Activated naive CD4-positive, alpha-beta T cell treated with anti-CD3 and anti-CD28 coated beads, Interleukin-2, amount 50 U/mL, for 24 hours (primary cell): ENCODE data around the gene NDUFB3.
"Not testable (repeated sequence)": the region's sequence is repeated elsewhere in the genome, so short reads cannot be mapped to it uniquely, and the experiment has no call there.

Source experiments
- H3K27ac Mint-ChIP-seq: one replicate; pipeline ENCODE4 v1.8.0; 2021; ENCODE audit warnings: mild to moderate bottlenecking, mixed read lengths
- H3K27me3 Mint-ChIP-seq: one replicate; pipeline ENCODE4 v1.8.0; 2021; ENCODE audit warnings: mixed read lengths
- H3K36me3 Mint-ChIP-seq: one replicate; pipeline ENCODE4 v1.8.0; 2021; ENCODE audit warnings: mixed read lengths
- H3K4me1 Mint-ChIP-seq: one replicate; pipeline ENCODE4 v1.8.0; 2021; ENCODE audit warnings: mixed read lengths
- H3K4me3 Mint-ChIP-seq: one replicate; pipeline ENCODE4 v1.8.0; 2021; ENCODE audit warnings: mild to moderate bottlenecking, mixed read lengths
- H3K9me3 Mint-ChIP-seq: one replicate; pipeline ENCODE4 v1.8.0; 2021; ENCODE audit warnings: mixed read lengths

Gene NDUFB3

DNA sequence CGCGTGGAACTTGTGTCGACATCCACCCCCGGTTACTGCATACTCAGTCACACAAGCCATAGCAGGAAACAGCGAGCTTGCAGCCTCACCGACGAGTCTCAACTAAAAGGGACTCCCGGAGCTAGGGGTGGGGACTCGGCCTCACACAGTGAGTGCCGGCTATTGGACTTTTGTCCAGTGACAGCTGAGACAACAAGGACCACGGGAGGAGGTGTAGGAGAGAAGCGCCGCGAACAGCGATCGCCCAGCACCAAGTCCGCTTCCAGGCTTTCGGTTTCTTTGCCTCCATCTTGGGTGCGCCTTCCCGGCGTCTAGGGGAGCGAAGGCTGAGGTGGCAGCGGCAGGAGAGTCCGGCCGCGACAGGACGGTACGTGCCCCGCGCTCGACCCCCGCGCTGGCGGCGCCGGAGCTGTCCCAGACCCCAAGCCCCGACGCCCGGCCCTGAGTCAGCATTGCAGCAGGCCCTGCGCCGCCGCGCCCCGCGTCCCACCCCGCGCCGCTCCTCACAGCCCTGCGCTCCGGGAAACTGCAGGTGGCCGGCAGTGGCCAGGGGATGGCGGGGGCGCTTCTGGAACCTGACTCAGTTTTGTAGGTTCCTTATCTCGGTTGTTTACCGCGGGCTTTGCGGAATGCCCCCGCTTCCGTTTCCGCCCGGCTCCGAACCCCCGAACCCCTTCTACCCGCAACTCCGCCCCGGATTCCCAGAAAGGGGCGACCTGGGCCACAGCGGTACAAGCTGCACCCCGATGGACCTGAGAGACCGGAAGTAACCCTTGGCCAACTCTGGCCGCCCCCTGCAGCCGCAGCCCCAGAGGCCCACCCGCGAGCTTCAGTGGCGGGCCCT lies 44.5 kb downstream of the NDUFB3 start, which contains the start of gene CFLAR:
TSS of gene CFLAR (plus strand) at position 50 of the 844 bp plus-strand sequence. CDS start 13,702 bp downstream, outside the sequence.
- no peaks in the 10 kb centered on the region for H3K27me3 Mint-ChIP-seq
- peak within 1 kb of the TSS; percentile 96 for H3K4me3 Mint-ChIP-seq
- peaks cover 10% of the 10 kb centered on the region for H3K36me3 Mint-ChIP-seq
- H3K27ac Mint-ChIP-seq, result peak within 1 kb of the TSS; percentile 100
- peaks cover 27% of the 10 kb centered on the region for H3K4me1 Mint-ChIP-seq
- H3K9me3 Mint-ChIP-seq, result no peaks in the 10 kb centered on the region

DNA sequence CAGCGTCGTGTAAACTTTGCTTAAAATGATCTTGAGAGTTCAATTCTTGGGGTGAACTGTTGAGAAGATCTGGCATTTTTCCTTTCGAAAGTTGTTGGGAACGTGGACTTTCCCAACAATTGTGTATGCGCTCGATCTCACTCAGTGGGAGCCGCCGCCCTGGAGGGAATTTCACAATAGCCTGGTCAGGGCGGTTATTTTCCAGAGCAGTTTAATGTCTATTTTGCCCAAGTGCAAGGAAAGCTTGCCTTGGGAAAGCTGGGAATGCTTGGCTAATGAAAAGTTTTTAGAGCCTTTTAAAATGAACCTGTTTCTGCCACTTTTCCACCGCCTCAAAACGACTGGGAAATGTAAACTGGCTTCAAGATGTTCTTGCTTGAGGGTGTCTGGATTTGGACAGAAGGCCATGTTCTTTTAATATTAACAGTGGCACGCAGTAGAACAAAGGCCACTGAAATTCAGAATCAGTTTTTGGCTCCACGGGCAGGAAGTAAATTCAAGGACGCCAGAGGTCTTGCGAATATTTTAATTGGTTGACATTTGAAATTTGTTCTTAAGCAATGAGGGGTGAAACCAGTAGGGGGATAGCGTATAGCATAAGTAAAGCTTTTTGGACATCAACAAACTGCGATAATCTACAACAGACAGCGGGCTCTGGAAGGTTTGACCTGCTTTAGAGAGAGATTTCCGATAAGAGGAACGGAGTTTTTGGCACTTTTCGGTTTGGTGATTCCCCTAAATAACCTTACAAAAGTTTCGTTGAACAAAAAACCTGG lies 45.3 kb downstream of the NDUFB3 start:
- peak overlapping the region; percentile 96 for H3K4me3 Mint-ChIP-seq
- H3K36me3 Mint-ChIP-seq, result peaks cover 14% of the 10 kb centered on the region
- no peaks in the 10 kb centered on the region for H3K27me3 Mint-ChIP-seq
- H3K27ac Mint-ChIP-seq, result peak overlapping the region; percentile 100
- H3K4me1 Mint-ChIP-seq, result peaks cover 34% of the 10 kb centered on the region
- H3K9me3 Mint-ChIP-seq, result no peaks in the 10 kb centered on the region

DNA sequence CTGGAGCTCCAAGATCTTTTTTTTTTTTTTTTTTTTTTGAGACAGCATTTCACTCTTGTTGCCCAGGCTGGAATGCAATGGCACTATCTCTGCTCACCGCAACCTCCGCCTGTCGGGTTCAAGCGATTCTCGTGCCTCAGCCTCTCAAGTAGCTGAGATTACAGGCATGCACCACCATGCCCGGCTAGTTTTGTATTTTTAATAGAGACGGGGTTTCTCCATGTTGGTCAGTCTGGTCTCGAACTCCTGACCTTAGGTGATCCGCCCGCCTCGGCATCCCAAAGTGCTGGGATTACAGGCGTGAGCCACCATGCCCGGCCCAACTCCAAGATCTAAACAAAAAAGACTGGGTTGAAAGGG lies 45.9 kb downstream of the NDUFB3 start:
- Mint-ChIP-seq H3K27ac (peak overlapping the region; percentile 100), H3K36me3 (peaks cover 19% of the 10 kb centered on the region), H3K4me1 (peaks cover 40% of the 10 kb centered on the region), H3K4me3 (peak overlapping the region; percentile 96)
- H3K9me3 Mint-ChIP-seq, H3K27me3 Mint-ChIP-seq: not testable (repeated sequence)

DNA sequence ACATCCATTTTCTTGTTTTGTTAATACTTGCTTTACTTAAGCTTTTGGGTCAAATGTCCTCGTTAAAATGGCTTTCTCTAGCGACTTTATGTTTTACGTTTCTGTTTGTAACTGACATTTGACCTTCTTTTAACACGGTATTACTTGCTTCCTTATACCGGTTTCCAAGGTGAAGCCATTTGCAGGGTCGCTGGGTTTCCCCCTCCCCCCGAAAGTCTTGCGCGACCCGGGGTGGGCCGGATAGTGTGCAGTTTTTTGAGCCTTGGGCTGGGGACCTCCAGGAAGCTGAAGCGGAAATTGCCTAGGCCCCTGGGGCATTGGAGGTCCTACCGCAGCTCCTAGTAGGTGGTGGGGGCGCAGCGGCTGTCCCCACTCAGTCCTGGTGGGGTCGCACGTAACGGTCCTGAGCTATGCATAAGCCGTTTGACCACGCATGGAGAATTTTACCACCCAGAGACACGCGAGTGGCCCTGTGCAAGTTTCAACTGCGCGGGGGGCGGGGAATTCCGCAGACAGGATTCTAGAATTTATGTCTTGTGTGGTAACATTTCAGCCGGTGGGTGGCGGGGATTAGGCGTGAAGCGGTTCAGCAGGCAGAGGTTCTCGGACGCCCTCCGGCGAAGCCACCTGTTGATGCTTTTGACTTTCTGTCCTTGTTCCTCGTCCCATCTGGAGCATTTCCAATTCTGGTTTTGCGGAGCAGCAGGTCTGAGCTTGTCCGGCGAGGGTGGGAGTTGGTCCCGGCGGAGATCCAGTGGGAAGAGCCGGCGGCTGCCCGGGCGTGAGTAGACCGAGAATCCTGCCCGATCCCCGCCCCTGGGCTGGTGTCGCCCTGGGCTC lies 46.5 kb downstream of the NDUFB3 start:
- Mint-ChIP-seq H3K27ac (peak overlapping the region; percentile 100), H3K4me3 (peak overlapping the region; percentile 96), H3K36me3 (peaks cover 21% of the 10 kb centered on the region), H3K27me3 (no peaks in the 10 kb centered on the region), H3K4me1 (peaks cover 45% of the 10 kb centered on the region), H3K9me3 (no peaks in the 10 kb centered on the region)

DNA sequence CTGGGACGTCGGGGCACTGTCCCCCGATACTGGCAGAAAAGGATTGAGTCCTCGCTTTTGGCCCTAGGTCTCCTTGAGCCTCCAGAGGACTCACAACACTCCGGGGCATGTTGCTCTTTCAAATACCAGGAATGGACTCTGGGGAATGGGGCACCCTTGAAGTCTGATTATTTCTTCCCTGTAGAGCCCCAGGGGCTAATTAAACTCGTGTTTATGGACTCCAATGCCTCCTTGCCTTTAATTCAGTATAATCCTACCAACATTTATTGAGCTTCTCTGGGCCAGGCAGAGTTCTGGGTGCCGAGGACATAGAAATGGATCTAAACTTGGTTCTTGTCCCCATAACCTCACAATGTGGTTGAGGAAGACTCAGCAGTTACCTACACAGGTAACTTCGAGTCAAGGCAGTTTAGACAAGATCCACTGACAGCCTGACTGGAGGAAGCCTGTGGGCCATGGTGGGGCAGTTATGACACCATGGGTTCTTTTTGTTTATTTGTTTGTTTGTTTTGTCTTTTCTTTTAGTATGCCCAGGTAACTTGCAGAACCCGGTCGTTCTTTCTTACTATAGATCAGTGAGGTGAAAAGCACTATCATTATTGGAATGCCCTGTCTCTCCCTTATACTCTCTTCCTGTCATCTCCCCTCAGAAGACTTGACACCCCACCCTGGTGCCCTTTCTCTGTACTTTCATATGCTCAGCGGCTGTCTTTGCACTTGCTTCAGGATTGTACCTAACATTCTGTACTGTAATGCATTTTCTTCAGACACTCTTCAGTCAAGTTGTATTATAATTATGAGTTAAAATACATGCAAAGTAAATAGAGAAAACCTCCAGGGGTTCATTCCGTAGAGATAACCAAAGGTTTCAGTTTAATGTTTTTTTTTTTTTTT lies 47.4 kb downstream of the NDUFB3 start:
- Mint-ChIP-seq H3K4me3 (peak overlapping the region; percentile 96), H3K27me3 (no peaks in the 10 kb centered on the region), H3K9me3 (no peaks in the 10 kb centered on the region), H3K4me1 (peaks cover 49% of the 10 kb centered on the region), H3K27ac (peak overlapping the region; percentile 100), H3K36me3 (peaks cover 27% of the 10 kb centered on the region)

DNA sequence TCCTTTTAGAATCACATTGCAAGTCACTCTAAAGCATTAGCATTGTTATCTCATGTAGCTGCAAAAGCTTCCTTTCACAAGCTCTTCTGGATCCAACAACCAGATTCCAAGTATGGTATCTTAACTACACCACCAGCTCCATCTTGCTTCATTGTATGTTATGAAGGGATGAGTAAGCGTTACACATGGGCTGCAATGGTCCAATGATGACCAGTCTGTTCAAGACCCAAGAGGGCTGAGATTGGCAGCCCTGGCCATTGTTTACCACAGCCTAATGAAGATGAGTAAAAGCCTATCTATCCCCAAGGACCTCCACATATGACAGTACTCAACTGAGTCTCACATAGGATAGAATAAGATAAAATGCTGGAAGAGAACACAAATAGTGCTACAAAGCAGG lies 50.5 kb downstream of the NDUFB3 start:
- no peaks in the 10 kb centered on the region for H3K27me3 Mint-ChIP-seq
- H3K9me3 Mint-ChIP-seq, result no peaks in the 10 kb centered on the region
- H3K4me3 Mint-ChIP-seq, result peak overlapping the region; percentile 96
- peak overlapping the region; percentile 82 for H3K27ac Mint-ChIP-seq
- H3K36me3 Mint-ChIP-seq, result peaks cover 28% of the 10 kb centered on the region
- H3K4me1 Mint-ChIP-seq, result peaks cover 61% of the 10 kb centered on the region

DNA sequence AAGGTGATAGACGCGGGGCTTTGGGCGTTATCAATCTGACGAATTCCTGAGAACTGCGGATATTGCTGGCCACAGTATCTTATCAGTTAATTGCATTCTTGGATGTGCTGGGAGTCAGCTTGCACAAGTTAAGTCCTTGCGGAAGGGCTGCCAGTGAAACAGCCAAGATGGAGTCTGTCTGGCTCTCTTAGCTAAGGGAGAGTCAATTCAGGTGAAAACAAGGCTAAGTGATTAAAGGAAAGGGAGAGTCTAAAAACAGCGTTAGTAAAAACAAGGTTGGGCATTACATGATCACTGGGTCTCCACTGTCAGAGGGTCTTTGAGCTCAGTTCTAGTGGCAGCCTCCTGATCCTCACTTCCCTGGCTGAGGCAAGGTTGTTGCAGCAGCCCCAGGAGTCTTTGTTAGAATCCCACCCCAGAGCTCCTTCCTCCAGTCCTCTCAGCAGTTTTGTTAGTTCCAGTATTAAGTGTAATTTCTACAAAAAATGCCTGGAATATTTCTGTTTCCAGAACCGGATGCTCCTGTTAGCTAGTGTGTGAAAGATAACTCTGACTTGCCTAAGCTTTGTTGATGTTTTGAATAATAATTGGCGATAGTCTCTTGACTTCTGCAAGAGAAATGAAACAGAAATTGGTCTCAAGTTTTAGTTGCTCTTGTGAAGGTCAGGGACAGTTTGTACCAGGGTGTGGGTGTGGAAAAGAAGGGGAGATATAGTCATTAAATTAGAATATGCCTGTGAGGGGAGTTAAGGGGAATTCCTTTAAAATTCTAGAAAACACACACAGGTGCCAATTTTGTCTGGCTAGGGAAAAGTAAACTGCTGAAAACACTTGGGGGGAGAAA lies 54.7 kb downstream of the NDUFB3 start:
- peaks cover 82% of the 10 kb centered on the region for H3K4me1 Mint-ChIP-seq
- no peaks in the 10 kb centered on the region for H3K27me3 Mint-ChIP-seq
- H3K27ac Mint-ChIP-seq, result peak overlapping the region; percentile 98
- no peaks in the 10 kb centered on the region for H3K9me3 Mint-ChIP-seq
- peak overlapping the region; percentile 96 for H3K4me3 Mint-ChIP-seq
- peaks cover 35% of the 10 kb centered on the region for H3K36me3 Mint-ChIP-seq

DNA sequence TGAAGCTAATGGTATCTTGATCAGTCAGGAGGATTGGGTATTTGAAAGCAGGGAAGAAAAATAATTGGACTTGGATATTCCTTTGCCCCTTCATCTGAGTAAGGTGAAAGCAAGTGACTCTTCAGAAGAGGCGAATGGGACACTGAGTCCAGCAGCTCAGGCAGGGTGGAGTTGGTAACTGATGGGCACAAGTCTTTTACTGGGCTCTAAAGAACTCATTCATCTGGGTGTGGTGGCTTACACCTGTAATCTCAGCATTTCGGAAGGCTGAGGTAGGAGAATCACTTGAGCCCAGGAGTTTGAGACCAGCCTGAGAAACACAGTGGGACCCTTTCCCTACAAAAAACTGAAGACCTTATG lies 55.3 kb downstream of the NDUFB3 start:
- H3K36me3 Mint-ChIP-seq, result peaks cover 36% of the 10 kb centered on the region
- no peaks in the 10 kb centered on the region for H3K9me3 Mint-ChIP-seq
- H3K4me1 Mint-ChIP-seq, result peaks cover 76% of the 10 kb centered on the region
- H3K4me3 Mint-ChIP-seq, result peak overlapping the region; percentile 96
- H3K27me3 Mint-ChIP-seq, result no peaks in the 10 kb centered on the region
- peak overlapping the region; percentile 98 for H3K27ac Mint-ChIP-seq

DNA sequence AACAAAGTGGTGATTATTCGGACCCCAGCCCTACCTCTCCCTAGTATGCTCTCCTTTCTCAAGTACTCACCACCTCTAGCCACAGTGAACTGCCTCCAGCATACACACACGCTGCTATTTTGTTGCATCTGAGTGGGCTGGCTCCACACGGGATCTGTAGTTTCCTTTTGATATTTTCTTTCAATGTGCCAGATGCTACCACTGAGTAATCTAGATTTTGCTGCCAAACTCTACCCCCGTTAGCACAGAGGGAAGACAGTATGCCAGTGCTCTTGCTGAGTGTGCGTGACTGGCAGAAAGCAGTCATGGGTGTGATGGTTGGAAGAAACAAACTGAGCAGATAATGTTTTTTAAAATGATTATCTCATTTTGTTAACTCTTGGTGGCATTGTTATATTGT lies 55.8 kb downstream of the NDUFB3 start:
- no peaks in the 10 kb centered on the region for H3K9me3 Mint-ChIP-seq
- H3K4me3 Mint-ChIP-seq, result peak overlapping the region; percentile 96
- H3K36me3 Mint-ChIP-seq, result peaks cover 33% of the 10 kb centered on the region
- H3K27me3 Mint-ChIP-seq, result no peaks in the 10 kb centered on the region
- peak overlapping the region; percentile 98 for H3K27ac Mint-ChIP-seq
- H3K4me1 Mint-ChIP-seq, result peaks cover 73% of the 10 kb centered on the region

DNA sequence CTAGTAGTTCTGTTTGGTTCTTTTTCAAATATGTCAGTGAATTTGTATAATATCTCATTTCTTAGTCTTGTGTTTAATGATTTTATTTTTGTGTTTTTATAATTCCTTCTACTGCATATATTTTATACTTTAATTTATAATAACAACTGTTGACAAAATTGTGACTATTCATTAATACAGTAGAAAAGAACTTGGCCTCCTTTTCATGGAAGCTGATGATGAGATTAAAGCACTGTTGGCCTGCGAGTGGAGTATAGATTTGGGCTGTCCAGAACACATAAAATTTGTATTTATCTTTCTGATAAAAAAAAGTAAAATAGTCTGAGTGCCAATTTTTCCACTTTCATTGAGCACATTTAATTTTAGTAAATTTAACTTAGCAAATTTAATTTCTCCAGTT lies 56.2 kb downstream of the NDUFB3 start:
- H3K27ac Mint-ChIP-seq, result peak overlapping the region; percentile 98
- peak overlapping the region; percentile 96 for H3K4me3 Mint-ChIP-seq
- no peaks in the 10 kb centered on the region for H3K27me3 Mint-ChIP-seq
- H3K36me3 Mint-ChIP-seq, result peaks cover 36% of the 10 kb centered on the region
- H3K4me1 Mint-ChIP-seq, result peaks cover 73% of the 10 kb centered on the region
- no peaks in the 10 kb centered on the region for H3K9me3 Mint-ChIP-seq

DNA sequence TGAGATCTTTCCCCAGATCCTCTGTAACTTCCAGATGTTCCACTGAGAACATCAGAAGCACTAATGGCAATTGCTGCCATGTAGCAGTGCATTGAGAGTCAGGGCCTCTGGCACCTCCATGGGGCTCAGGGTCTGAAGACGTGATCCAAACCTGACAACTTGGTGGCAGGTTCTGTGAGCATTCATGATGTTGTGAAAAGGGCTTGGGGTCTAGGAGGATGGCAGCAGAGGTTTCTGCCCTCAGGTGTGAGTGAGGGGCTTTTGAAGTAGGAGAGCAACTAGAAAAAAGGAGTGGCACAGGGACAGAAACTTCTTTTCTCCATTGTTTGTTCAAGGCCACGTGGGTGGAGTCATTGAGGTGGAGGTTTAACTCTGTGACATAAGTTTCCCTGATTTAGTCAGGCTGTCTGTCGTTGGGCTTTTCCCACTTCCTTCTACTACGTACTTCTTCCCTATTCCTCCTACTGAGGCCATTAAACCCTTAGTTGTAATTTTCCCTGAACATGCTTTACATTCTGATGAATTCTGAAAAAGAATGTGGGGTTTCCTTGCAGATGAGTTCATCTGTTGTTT lies 57.2 kb downstream of the NDUFB3 start:
- peaks cover 38% of the 10 kb centered on the region for H3K36me3 Mint-ChIP-seq
- peak overlapping the region; percentile 100 for H3K27ac Mint-ChIP-seq
- peak overlapping the region; percentile 96 for H3K4me3 Mint-ChIP-seq
- no peaks in the 10 kb centered on the region for H3K9me3 Mint-ChIP-seq
- peaks cover 69% of the 10 kb centered on the region for H3K4me1 Mint-ChIP-seq
- no peaks in the 10 kb centered on the region for H3K27me3 Mint-ChIP-seq

DNA sequence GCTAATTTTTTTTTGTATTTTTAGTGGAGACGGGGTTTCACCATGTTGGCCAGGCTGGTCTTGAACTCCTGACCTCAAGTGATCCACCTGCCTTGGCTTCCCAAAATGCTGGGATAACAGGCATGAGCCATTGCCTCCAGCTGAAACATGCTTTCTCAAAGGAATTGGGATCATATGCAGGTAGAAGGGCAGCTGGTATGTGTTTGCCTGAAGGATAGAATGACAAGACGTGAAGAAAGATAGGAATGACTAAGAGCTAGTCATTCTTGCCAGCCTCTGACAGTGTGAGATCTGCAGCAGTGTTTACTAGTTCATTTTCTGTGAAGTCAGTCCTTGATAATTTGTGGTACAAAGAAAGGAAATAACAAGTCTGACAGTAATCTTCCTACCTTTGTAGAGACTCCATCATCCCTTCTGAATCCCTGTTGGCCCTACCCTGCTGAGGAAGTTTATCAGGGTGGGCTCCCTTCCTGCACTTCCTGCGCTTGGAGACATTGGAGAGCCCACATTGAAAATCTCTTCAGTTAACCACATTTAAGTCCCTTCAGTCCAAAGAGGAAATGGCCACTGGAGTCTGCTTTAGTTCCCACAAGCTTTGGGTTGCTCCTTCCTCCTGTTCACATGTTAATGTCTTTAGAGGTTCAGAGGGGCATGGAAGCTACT lies 58.9 kb downstream of the NDUFB3 start:
- Mint-ChIP-seq H3K4me3 (peak overlapping the region; percentile 91), H3K4me1 (peaks cover 61% of the 10 kb centered on the region), H3K27me3 (no peaks in the 10 kb centered on the region), H3K36me3 (peaks cover 40% of the 10 kb centered on the region), H3K27ac (peak overlapping the region; percentile 96), H3K9me3 (no peaks in the 10 kb centered on the region)

DNA sequence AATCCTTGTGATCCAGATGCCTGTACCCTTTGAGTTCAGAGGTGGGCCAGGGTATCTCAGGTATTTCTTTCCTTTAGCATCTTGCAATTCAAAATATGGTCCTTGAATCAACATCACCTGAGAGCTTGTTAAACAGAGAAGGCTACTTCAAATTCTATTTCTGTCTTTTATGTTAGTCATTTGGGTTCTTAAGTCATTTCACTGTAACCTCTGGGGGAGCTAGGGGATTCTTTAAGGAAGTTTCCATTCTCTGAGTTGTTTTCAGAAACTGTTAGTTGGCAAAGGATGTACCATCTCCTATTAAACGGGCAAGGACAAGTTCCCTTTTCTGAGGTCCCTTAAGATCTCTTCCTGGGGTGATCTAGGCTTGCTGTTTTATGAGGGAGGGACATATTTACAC lies 60.7 kb downstream of the NDUFB3 start:
- peak overlapping the region; percentile 96 for H3K27ac Mint-ChIP-seq
- no peaks in the 10 kb centered on the region for H3K27me3 Mint-ChIP-seq
- H3K4me3 Mint-ChIP-seq, result peak overlapping the region; percentile 91
- H3K9me3 Mint-ChIP-seq, result no peaks in the 10 kb centered on the region
- peaks cover 50% of the 10 kb centered on the region for H3K36me3 Mint-ChIP-seq
- peaks cover 58% of the 10 kb centered on the region for H3K4me1 Mint-ChIP-seq
